Mesenchymal stem cell (in vitro differentiated cells and primary cell): ENCODE measurements around the gene STARD10.
A peak's percentile ranks its signal among the peaks of the same experiment; 100 is the strongest.

Source experiments
- DNase-seq: peaks from one replicate; pipeline ENCODE4 v3.0.0-alpha.2; 2013
- H2AFZ ChIP-seq: one replicate; pipeline ENCODE4 v1.6.1; 2013; ENCODE audit warnings: low read depth, mild to moderate bottlenecking, control low read depth, inconsistent platforms, low read length, moderate library complexity
- H2AK5ac ChIP-seq: 2 replicates; pipeline ENCODE4 v1.6.1; 2013; ENCODE audit warnings: low read length, moderate library complexity, mild to moderate bottlenecking, inconsistent platforms; ENCODE audit not compliant: severe bottlenecking
- H2BK120ac ChIP-seq: one replicate; pipeline ENCODE4 v1.6.1; 2013; ENCODE audit warnings: low read depth, mild to moderate bottlenecking, inconsistent platforms, low read length, moderate library complexity
- H2BK12ac ChIP-seq, 2 experiments: one replicate each; pipeline ENCODE4 v1.6.1; 2013; ENCODE audit warnings: inconsistent platforms in 2 of 2, low read length in 2 of 2, mild to moderate bottlenecking in 2 of 2, moderate library complexity in 2 of 2, control low read depth in 1 of 2
- H2BK15ac ChIP-seq: one replicate; pipeline ENCODE4 v1.6.1; 2013; ENCODE audit warnings: mild to moderate bottlenecking, low read depth, inconsistent platforms; ENCODE audit not compliant: poor library complexity, severe bottlenecking
- H2BK5ac ChIP-seq: 2 replicates; pipeline ENCODE4 v1.6.1; 2013; ENCODE audit warnings: low read depth, mild to moderate bottlenecking, low read length, control low read depth, inconsistent platforms; ENCODE audit not compliant: poor library complexity, severe bottlenecking
- H3K14ac ChIP-seq, 2 experiments: one replicate each; pipeline ENCODE4 v1.6.1; 2013; ENCODE audit warnings: inconsistent platforms in 2 of 2, low read length in 2 of 2, control low read depth in 1 of 2, mild to moderate bottlenecking in 1 of 2, moderate library complexity in 1 of 2
- H3K18ac ChIP-seq, 2 experiments: one replicate each; pipeline ENCODE4 v1.6.1; 2013; ENCODE audit warnings: inconsistent platforms in 2 of 2, low read length in 2 of 2, control low read depth in 1 of 2, low read depth in 1 of 2, mild to moderate bottlenecking in 1 of 2
- H3K23ac ChIP-seq, 2 experiments: one replicate each; pipeline ENCODE4 v1.6.1; 2013; ENCODE audit warnings: inconsistent platforms in 2 of 2, low read length in 2 of 2, mild to moderate bottlenecking in 2 of 2, moderate library complexity in 2 of 2, control low read depth in 1 of 2
- H3K27ac ChIP-seq: 2 replicates; pipeline ENCODE4 v1.5.1; 2013; ENCODE audit warnings: mild to moderate bottlenecking, moderate library complexity, low read length, control low read depth, inconsistent platforms; ENCODE audit not compliant: poor library complexity, severe bottlenecking
- H3K27me3 ChIP-seq, 2 experiments: 2 replicates each; pipeline versions ENCODE4 v1.6.1 to v1.7.0; 2013; ENCODE audit warnings: low read length in 2 of 2, mild to moderate bottlenecking in 2 of 2, moderate library complexity in 2 of 2, control low read depth in 1 of 2, inconsistent platforms in 1 of 2; ENCODE audit not compliant: control insufficient read depth in 1 of 2, insufficient read depth in 1 of 2
- H3K36me3 ChIP-seq, 2 experiments: 2 replicates each; pipeline versions ENCODE4 v1.6.1 to v1.7.0; 2013; ENCODE audit warnings: low read length in 2 of 2, control low read depth in 1 of 2, inconsistent platforms in 1 of 2, low read depth in 1 of 2, mild to moderate bottlenecking in 1 of 2; ENCODE audit not compliant: insufficient read depth in 2 of 2, control insufficient read depth in 1 of 2
- H3K4ac ChIP-seq, 2 experiments: one replicate each; pipeline ENCODE4 v1.6.1; 2013; ENCODE audit warnings: inconsistent platforms in 2 of 2, low read length in 2 of 2, mild to moderate bottlenecking in 2 of 2, moderate library complexity in 2 of 2, control low read depth in 1 of 2, low read depth in 1 of 2
- H3K4me1 ChIP-seq: 2 replicates; pipeline ENCODE4 v1.6.1; 2013; ENCODE audit warnings: low read depth, low read length, control low read depth; ENCODE audit not compliant: control insufficient read depth, insufficient read depth
- H3K4me2 ChIP-seq: 2 replicates; pipeline ENCODE4 v1.6.1; 2013; ENCODE audit warnings: low read length, mild to moderate bottlenecking, inconsistent platforms; ENCODE audit not compliant: poor library complexity, severe bottlenecking
- H3K4me3 ChIP-seq, 2 experiments: 2 replicates each; pipeline versions ENCODE4 v1.5.1 to v1.7.0; 2013; ENCODE audit warnings: low read length in 2 of 2, mild to moderate bottlenecking in 2 of 2, control low read depth in 1 of 2, low read depth in 1 of 2; ENCODE audit not compliant: insufficient read depth in 1 of 2
- H3K79me1 ChIP-seq: replicated peaks from 2 replicates; pipeline ENCODE4 v1.6.1; 2013; ENCODE audit warnings: mild to moderate bottlenecking, control low read depth, low read length, inconsistent platforms; ENCODE audit not compliant: poor library complexity, severe bottlenecking
- H3K9ac ChIP-seq: 2 replicates; pipeline ENCODE4 v1.7.0; 2013; ENCODE audit warnings: mild to moderate bottlenecking, low read length, moderate library complexity
- H3K9me3 ChIP-seq: 2 replicates; pipeline ENCODE4 v1.7.0; 2013; ENCODE audit warnings: mild to moderate bottlenecking, low read length; ENCODE audit not compliant: control insufficient read depth
- H4K8ac ChIP-seq: one replicate; pipeline ENCODE4 v1.6.1; 2013; ENCODE audit warnings: inconsistent platforms, mild to moderate bottlenecking, low read length, moderate library complexity
- H4K91ac ChIP-seq: one replicate; pipeline ENCODE4 v1.6.1; 2013; ENCODE audit warnings: mild to moderate bottlenecking, low read length, inconsistent platforms
- WGBS: methylation state at CpG from one replicate; pipeline ENCODE4 v1.1.7; 2013; ENCODE audit warnings: mixed read lengths; 5-methylcytosine and 5-hydroxymethylcytosine counted together

Gene STARD10

GRCh38 chr11:72831521-72832300, 37.9 kb upstream of the STARD10 start:
- Histone ChIP-seq H4K8ac (no peak overlapping the region), H3K9me3 (no peaks in the 10 kb centered on the region), H2BK5ac (no peak overlapping the region), H3K4ac (no peak overlapping the region), H3K79me1 (peaks cover 2% of the 10 kb centered on the region), H2BK12ac (peak overlapping the region in 1 of 2 experiments; percentile 68), H3K4me1 (peaks cover 20% of the 10 kb centered on the region), H3K23ac (no peak overlapping the region), H2AFZ (no peak overlapping the region), H3K36me3 (peaks cover 10 to 34% of the 10 kb centered on the region in 2 experiments), H3K9ac (no peak overlapping the region), H2BK15ac (no peak overlapping the region), H2BK120ac (no peak overlapping the region), H3K27me3 (no peaks in the 10 kb centered on the region), H3K4me3 (no peak overlapping the region), H2AK5ac (no peak overlapping the region), H3K4me2 (no peak overlapping the region), H3K27ac (no peak overlapping the region), H3K18ac (peak overlapping the region in 1 of 2 experiments; percentile 55), H3K14ac (peak overlapping the region in 1 of 2 experiments; percentile 56), H4K91ac (no peak overlapping the region)
- DNase-seq, result peak; percentile 82
- 46% methylated on average over 11 of the region's 13 CpGs for WGBS

- H3K9ac ChIP-seq, result no peak overlapping the region
- H3K79me1 ChIP-seq, result peaks cover 2% of the 10 kb centered on the region
- H3K4me2 ChIP-seq, result no peak overlapping the region
- H3K18ac ChIP-seq, result no peak overlapping the region
- H2BK15ac ChIP-seq, result no peak overlapping the region
- DNase-seq, result no peak
- H2BK120ac ChIP-seq, result no peak overlapping the region
- 91% methylated on average over 5 of the region's 5 CpGs for WGBS
- no peak overlapping the region for H2AFZ ChIP-seq
- peaks cover 6 to 37% of the 10 kb centered on the region in 2 experiments for H3K36me3 ChIP-seq
- peaks cover 21% of the 10 kb centered on the region for H3K4me1 ChIP-seq
- H3K27ac ChIP-seq, result no peak overlapping the region
- no peak overlapping the region for H2AK5ac ChIP-seq
- no peaks in the 10 kb centered on the region for H3K9me3 ChIP-seq
- no peak overlapping the region for H2BK12ac ChIP-seq
- H3K23ac ChIP-seq, result no peak overlapping the region
- no peaks in the 10 kb centered on the region for H3K27me3 ChIP-seq
- H3K14ac ChIP-seq, result no peak overlapping the region
- H4K8ac ChIP-seq, result no peak overlapping the region
- no peak overlapping the region for H3K4me3 ChIP-seq
- no peak overlapping the region for H3K4ac ChIP-seq
- peak overlapping the region; percentile 43 for H4K91ac ChIP-seq
- no peak overlapping the region for H2BK5ac ChIP-seq
Measured at GRCh38 chr11:72829884-72830533, 36.2 kb upstream of the STARD10 start.

- no peak for DNase-seq
- no peak overlapping the region for H4K8ac ChIP-seq
Measured at GRCh38 chr11:72829178-72829577, 35.3 kb upstream of the STARD10 start.

GRCh38 chr11:72828692-72829101, 34.9 kb upstream of the STARD10 start:
- Histone ChIP-seq H4K91ac (peak overlapping the region; percentile 49), H2BK15ac (no peak overlapping the region)

More at GRCh38 chr11:72829178-72829577, 35.3 kb upstream of the STARD10 start:
- no peak overlapping the region for H3K9ac ChIP-seq
- peaks cover 3 to 33% of the 10 kb centered on the region in 2 experiments for H3K36me3 ChIP-seq
- H3K4me2 ChIP-seq, result no peak overlapping the region
- no peak overlapping the region for H2BK15ac ChIP-seq
- no peak overlapping the region for H3K18ac ChIP-seq
- H3K23ac ChIP-seq, result no peak overlapping the region
- H3K27me3 ChIP-seq, result no peaks in the 10 kb centered on the region
- no peak overlapping the region for H2BK120ac ChIP-seq
- H4K91ac ChIP-seq, result no peak overlapping the region
- H2AK5ac ChIP-seq, result no peak overlapping the region
- H3K9me3 ChIP-seq, result no peaks in the 10 kb centered on the region
- no peak overlapping the region for H3K4me3 ChIP-seq
- 91% methylated on average over 12 of the region's 13 CpGs for WGBS
- no peak overlapping the region for H3K27ac ChIP-seq
- peaks cover 29% of the 10 kb centered on the region for H3K4me1 ChIP-seq
- no peak overlapping the region for H3K14ac ChIP-seq
- no peak overlapping the region for H2BK5ac ChIP-seq
- no peak overlapping the region for H2BK12ac ChIP-seq
- H3K4ac ChIP-seq, result no peak overlapping the region
- peaks cover 2% of the 10 kb centered on the region for H3K79me1 ChIP-seq
- H2AFZ ChIP-seq, result no peak overlapping the region

More at GRCh38 chr11:72828692-72829101, 34.9 kb upstream of the STARD10 start:
- H3K27me3 ChIP-seq, result no peaks in the 10 kb centered on the region
- H3K27ac ChIP-seq, result no peak overlapping the region
- no peaks in the 10 kb centered on the region for H3K9me3 ChIP-seq
- peaks cover 3 to 33% of the 10 kb centered on the region in 2 experiments for H3K36me3 ChIP-seq
- 93% methylated on average over 7 of the region's 7 CpGs for WGBS
- H3K9ac ChIP-seq, result no peak overlapping the region
- H3K23ac ChIP-seq, result no peak overlapping the region
- no peak overlapping the region for H3K4me2 ChIP-seq
- H2BK12ac ChIP-seq, result peak overlapping the region in 1 of 2 experiments; percentile 17
- peaks cover 2% of the 10 kb centered on the region for H3K79me1 ChIP-seq
- no peak overlapping the region for H2AFZ ChIP-seq
- H2AK5ac ChIP-seq, result peak overlapping the region; percentile 61
- H3K4me3 ChIP-seq, result no peak overlapping the region
- H3K14ac ChIP-seq, result no peak overlapping the region
- peak overlapping the region; percentile 74 for H4K8ac ChIP-seq
- H2BK120ac ChIP-seq, result no peak overlapping the region
- DNase-seq, result no peak
- H3K18ac ChIP-seq, result peak overlapping the region in 1 of 2 experiments; percentile 52
- peaks cover 31% of the 10 kb centered on the region for H3K4me1 ChIP-seq
- H2BK5ac ChIP-seq, result no peak overlapping the region
- no peak overlapping the region for H3K4ac ChIP-seq
